HCT116 (cell line): ENCODE measurements around the gene CAMK1D. TPM values are rescaled to one million over a fixed set of nuclear protein-coding genes. Genes with fewer than 3 reads are reported as not detected.

Experiments used
- ATAC-seq: fragments of 200-7000 bp; cut with Tn5 transposase; 2 replicates; pipeline ENCODE4 v1.9.1; 2020; ENCODE audit warnings: mild to moderate bottlenecking, moderate library complexity
- BruUV-seq: library from RNA; stranded (reverse); fragments of 400-500 nt; replicated peaks from 2 replicates; lab custom pipeline; 2021; lab: Mats Ljungman, UMichigan
- CTCF ChIA-PET: fragments of 300-600 bp; sonication (Branson Sonifier 250); formaldehyde crosslinking; loops from one replicate; lab custom pipeline; 2021; ENCODE audit warnings: antibody characterized with exemption; lab: Charles Lee
- POLR2A ChIA-PET: fragments of 300-600, 350-600 bp; sonication (Branson Sonifier 250); formaldehyde crosslinking; loops from one replicate; lab custom pipeline; 2021; ENCODE audit warnings: antibody characterized with exemption; lab: Charles Lee
- RAD21 ChIA-PET, 2 experiments: fragments of 300-600 bp; sonication (Branson Sonifier 250); formaldehyde crosslinking; loops; one replicate each; lab custom pipeline; 2023; ENCODE audit warnings: low total read pairs in 2 of 2; ENCODE audit not compliant: uncharacterized antibody in 2 of 2, unreplicated experiment in 2 of 2, low non-redundant PET in 1 of 2; lab: Charles Lee
- DNase-seq: peaks from one replicate; pipeline ENCODE4 v3.0.0-alpha.2; 2010; ENCODE audit warnings: low read depth, low spot score
- H2AFZ ChIP-seq: fragments of 200-600 bp; shearing (Covaris generic), sonication (generic); 2 replicates; pipeline ENCODE4 v1.6.1; 2017; ENCODE audit warnings: low read depth, mixed run types, mixed read lengths, antibody characterized with exemption, low read length; ENCODE audit not compliant: poor library complexity, severe bottlenecking
- H3K27ac ChIP-seq: 2 replicates; pipeline ENCODE4 v1.5.1; 2012; ENCODE audit warnings: low read depth, low read length
- H3K27me3 ChIP-seq: fragments of 200-600 bp; sonication (generic); 2 replicates; pipeline ENCODE4 v1.6.1; 2016; ENCODE audit warnings: mixed run types, low read length, mixed read lengths; ENCODE audit not compliant: insufficient read depth
- H3K36me3 ChIP-seq, 2 experiments: fragments of 200-500 bp in 1 of 2; fragments of 200-600 bp in 1 of 2; sonication (Bioruptor generic) in 1 of 2; sonication (generic) in 1 of 2; 2 replicates each; pipeline versions ENCODE4 v1.5.1 to v1.6.1; 2014 to 2016; ENCODE audit warnings: low read length in 2 of 2, inconsistent platforms in 1 of 2, mixed read lengths in 1 of 2, mixed run types in 1 of 2; ENCODE audit not compliant: insufficient read depth in 2 of 2, control insufficient read depth in 1 of 2
- H3K4me1 ChIP-seq, 2 experiments: fragments of 200-600 bp in 1 of 2; sonication (generic) in 1 of 2; 2 replicates each; pipeline versions ENCODE4 v1.5.1 to v1.6.1; 2012 to 2017; ENCODE audit warnings: low read length in 2 of 2, inconsistent platforms in 1 of 2, mild to moderate bottlenecking in 1 of 2, mixed read lengths in 1 of 2, mixed run types in 1 of 2, moderate library complexity in 1 of 2; ENCODE audit not compliant: insufficient read depth in 2 of 2, control insufficient read depth in 1 of 2
- H3K4me2 ChIP-seq: fragments of 200-600 bp; sonication (generic); 2 replicates; pipeline ENCODE4 v1.6.1; 2017; ENCODE audit warnings: mixed run types, low read length, mixed read lengths
- H3K4me3 ChIP-seq, 2 experiments: fragments of 200-600 bp in 1 of 2; sonication (generic) in 1 of 2; replicated peaks in 1 of 2; 2 replicates each; pipeline ENCODE4 v1.5.1; 2011 to 2016; ENCODE audit warnings: low read length in 2 of 2, control low read depth in 1 of 2, low read depth in 1 of 2, mild to moderate bottlenecking in 1 of 2, mixed read lengths in 1 of 2, mixed run types in 1 of 2
- H3K79me2 ChIP-seq: fragments of 200-600 bp; sonication (generic); 2 replicates; pipeline ENCODE4 v1.6.1; 2017; ENCODE audit warnings: mild to moderate bottlenecking, mixed run types, low read length, moderate library complexity, mixed read lengths; ENCODE audit not compliant: insufficient read depth
- H3K9ac ChIP-seq: fragments of 200-600 bp; sonication (generic); 2 replicates; pipeline ENCODE4 v1.6.1; 2016; ENCODE audit warnings: low read length, mixed read lengths
- H3K9me2 ChIP-seq: fragments of 200-600 bp; sonication (generic), shearing (Covaris generic); 2 replicates; pipeline ENCODE4 v1.6.1; 2017; ENCODE audit warnings: mixed run types, mild to moderate bottlenecking, moderate library complexity; ENCODE audit not compliant: insufficient read depth
- H3K9me3 ChIP-seq, 2 experiments: fragments of 200-500 bp in 1 of 2; fragments of 200-600 bp in 1 of 2; sonication (Bioruptor generic) in 1 of 2; sonication (generic) in 1 of 2; 2 replicates each; pipeline ENCODE4 v1.6.1; 2014 to 2017; ENCODE audit warnings: low read length in 2 of 2, mixed read lengths in 2 of 2, inconsistent platforms in 1 of 2, low read depth in 1 of 2, mild to moderate bottlenecking in 1 of 2, mixed run types in 1 of 2, moderate library complexity in 1 of 2; ENCODE audit not compliant: control insufficient read depth in 1 of 2, insufficient read depth in 1 of 2
- H4K20me1 ChIP-seq: fragments of 200-600 bp; sonication (generic), shearing (Covaris generic); 2 replicates; pipeline ENCODE4 v1.6.1; 2017; ENCODE audit warnings: mixed run types, mild to moderate bottlenecking, moderate library complexity; ENCODE audit not compliant: insufficient read depth
- EGR1 ChIP-seq: IDR thresholded peaks from 2 replicates; pipeline ENCODE4 v1.6.1; 2012; ENCODE audit warnings: low read depth
- ELF1 ChIP-seq: IDR thresholded peaks from 2 replicates; pipeline ENCODE4 v1.6.1; 2012; ENCODE audit warnings: low read depth, borderline replicate concordance
- EZH2 ChIP-seq: fragments of 200-600 bp; sonication (generic); IDR thresholded peaks from 2 replicates; pipeline ENCODE4 v1.6.1; 2017; ENCODE audit warnings: antibody characterized with exemption, mixed run types
- EZH2phosphoT487 ChIP-seq: fragments of 200-600 bp; IDR thresholded peaks from 2 replicates; pipeline ENCODE4 v1.6.1; 2018; ENCODE audit warnings: antibody characterized with exemption, borderline replicate concordance
- FOSL1 ChIP-seq: IDR thresholded peaks from 2 replicates; pipeline ENCODE4 v1.6.1; 2012; ENCODE audit warnings: low read depth
- MAX ChIP-seq: IDR thresholded peaks from 2 replicates; pipeline ENCODE4 v1.6.1; 2012
- SIN3A ChIP-seq: IDR thresholded peaks from 2 replicates; pipeline ENCODE4 v1.6.1; 2012; ENCODE audit warnings: low read depth
- SRF ChIP-seq: IDR thresholded peaks from 2 replicates; pipeline ENCODE4 v1.6.1; 2012; ENCODE audit warnings: low read depth
- ZBTB33 ChIP-seq: IDR thresholded peaks from 2 replicates; pipeline ENCODE4 v1.6.1; 2011; ENCODE audit warnings: mild to moderate bottlenecking, low read length, moderate library complexity; ENCODE audit not compliant: insufficient replicate concordance; ENCODE audit errors: extremely low read depth
- ZNF274 ChIP-seq: fragments of 200-500 bp; sonication (Bioruptor generic); IDR thresholded peaks from 2 replicates; pipeline ENCODE4 v1.6.1; 2014; ENCODE audit warnings: mild to moderate bottlenecking, low read depth, low read length, inconsistent platforms
- intact Hi-C: fragments of 100-400 bp; cut with micrococcal nuclease; formaldehyde crosslinking; loops from 2 replicates; pipeline ENCODE4 v1.10.0; 2022
- total RNA-seq: library from RNA; stranded (reverse); gene quantifications from one replicate; pipeline ENCODE4 v1.2.1, GENCODE V29; 2021; ENCODE audit not compliant: unreplicated experiment
- TF ChIP-seq, protein P1 (sequence below), 3 experiments: fragments of 200-600 bp in 1 of 3; sonication (generic) in 1 of 3; IDR thresholded peaks in 2 of 3; conservative IDR thresholded peaks in 1 of 3; 2 replicates each; pipeline ENCODE4 v1.5.1; 2012 to 2017; ENCODE audit warnings: low read depth in 2 of 3, low read length in 2 of 3, antibody characterized with exemption in 1 of 3, borderline replicate concordance in 1 of 3, control low read depth in 1 of 3, mild to moderate bottlenecking in 1 of 3, mixed read lengths in 1 of 3, mixed run types in 1 of 3, moderate library complexity in 1 of 3; ENCODE audit not compliant: insufficient read depth in 1 of 3
- TF ChIP-seq, protein P2 (sequence below): IDR thresholded peaks from 2 replicates; pipeline ENCODE4 v1.6.1; 2012
- TF ChIP-seq, protein P3 (sequence below): IDR thresholded peaks from 2 replicates; pipeline ENCODE4 v1.6.1; 2012; ENCODE audit warnings: low read depth

Gene CAMK1D
- total RNA-seq, 1 experiment from 2014 or later: 9.6 TPM

- no peaks in the 10 kb centered on the region for H3K9me2 ChIP-seq
- BruUV-seq: no TSS peak
- no peak overlapping the region for H3K4me2 ChIP-seq
- ChIA-PET POLR2A (no interaction called here), RAD21 (no interaction called here), CTCF (no interaction called here)
- intact Hi-C loops: no loop called here
- TF ChIP-seq, protein P1, sequence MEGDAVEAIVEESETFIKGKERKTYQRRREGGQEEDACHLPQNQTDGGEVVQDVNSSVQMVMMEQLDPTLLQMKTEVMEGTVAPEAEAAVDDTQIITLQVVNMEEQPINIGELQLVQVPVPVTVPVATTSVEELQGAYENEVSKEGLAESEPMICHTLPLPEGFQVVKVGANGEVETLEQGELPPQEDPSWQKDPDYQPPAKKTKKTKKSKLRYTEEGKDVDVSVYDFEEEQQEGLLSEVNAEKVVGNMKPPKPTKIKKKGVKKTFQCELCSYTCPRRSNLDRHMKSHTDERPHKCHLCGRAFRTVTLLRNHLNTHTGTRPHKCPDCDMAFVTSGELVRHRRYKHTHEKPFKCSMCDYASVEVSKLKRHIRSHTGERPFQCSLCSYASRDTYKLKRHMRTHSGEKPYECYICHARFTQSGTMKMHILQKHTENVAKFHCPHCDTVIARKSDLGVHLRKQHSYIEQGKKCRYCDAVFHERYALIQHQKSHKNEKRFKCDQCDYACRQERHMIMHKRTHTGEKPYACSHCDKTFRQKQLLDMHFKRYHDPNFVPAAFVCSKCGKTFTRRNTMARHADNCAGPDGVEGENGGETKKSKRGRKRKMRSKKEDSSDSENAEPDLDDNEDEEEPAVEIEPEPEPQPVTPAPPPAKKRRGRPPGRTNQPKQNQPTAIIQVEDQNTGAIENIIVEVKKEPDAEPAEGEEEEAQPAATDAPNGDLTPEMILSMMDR (IDR thresholded peaks at IDR 0.05 in 2 of 3, conservative IDR thresholded peaks at IDR 0.05 in 1 of 3; ENCODE audit: borderline replicate concordance in 1 of 3, insufficient read depth in 1 of 3, low read depth in 2 of 3, low read length in 2 of 3): no peak
- TF ChIP-seq SRF: no peak
- no peak for TF ChIP-seq EGR1
- no peak for TF ChIP-seq FOSL1
- TF ChIP-seq, protein P2, sequence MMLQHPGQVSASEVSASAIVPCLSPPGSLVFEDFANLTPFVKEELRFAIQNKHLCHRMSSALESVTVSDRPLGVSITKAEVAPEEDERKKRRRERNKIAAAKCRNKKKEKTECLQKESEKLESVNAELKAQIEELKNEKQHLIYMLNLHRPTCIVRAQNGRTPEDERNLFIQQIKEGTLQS: no peak
- H3K4me3 ChIP-seq: no peak overlapping the region
- H3K9ac ChIP-seq: no peak overlapping the region
- H3K4me1 ChIP-seq: peaks cover 0 to 5% of the 10 kb centered on the region in 2 experiments; a peak in 1 of 4 replicates
- H3K27me3 ChIP-seq: no peaks in the 10 kb centered on the region
- no peak overlapping the region for H2AFZ ChIP-seq
- H3K79me2 ChIP-seq: no peaks in the 10 kb centered on the region
- no peaks in the 10 kb centered on the region for H4K20me1 ChIP-seq
- ATAC-seq (no peak), DNase-seq (no peak)
- H3K36me3 ChIP-seq: no peaks in the 10 kb centered on the region
- no peaks in the 10 kb centered on the region for H3K9me3 ChIP-seq
- no peak overlapping the region for H3K27ac ChIP-seq
Observed at GRCh38 chr10:12390733-12391132, 41.4 kb downstream of the CAMK1D start.

DNA sequence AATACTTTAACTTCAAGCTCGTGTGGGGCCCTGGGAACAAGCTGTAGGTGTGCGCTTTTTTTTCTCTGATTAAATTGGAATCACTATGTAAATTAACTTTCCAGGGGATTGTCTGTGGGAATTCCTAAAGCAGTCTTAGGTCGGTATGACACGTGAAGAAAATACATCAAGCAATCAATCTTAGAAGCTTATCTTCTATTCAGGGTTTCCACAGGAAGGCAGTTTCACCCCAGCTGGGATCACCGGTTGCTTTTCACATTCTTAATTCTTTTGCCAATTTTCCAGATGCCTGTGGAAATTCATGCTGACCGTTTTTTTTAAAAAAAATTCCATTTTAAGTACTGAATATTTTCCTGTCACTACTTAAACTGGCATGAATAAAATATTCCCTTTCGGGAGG lies 41.9 kb downstream of the CAMK1D start:
- H3K4me3 ChIP-seq: no peak overlapping the region
- no peaks in the 10 kb centered on the region for H4K20me1 ChIP-seq
- no peaks in the 10 kb centered on the region for H3K27me3 ChIP-seq
- no peaks in the 10 kb centered on the region for H3K9me3 ChIP-seq
- H3K79me2 ChIP-seq: no peaks in the 10 kb centered on the region
- H3K4me2 ChIP-seq: no peak overlapping the region
- H2AFZ ChIP-seq: no peak overlapping the region
- no peaks in the 10 kb centered on the region for H3K9me2 ChIP-seq
- peaks cover 0 to 5% of the 10 kb centered on the region in 2 experiments; a peak in 1 of 4 replicates for H3K4me1 ChIP-seq
- H3K36me3 ChIP-seq: no peaks in the 10 kb centered on the region
- ChIA-PET POLR2A (no interaction called here), CTCF (no interaction called here), RAD21 (no interaction called here)
- ATAC-seq (no peak), DNase-seq (no peak)
- no peak overlapping the region for H3K9ac ChIP-seq
- intact Hi-C loops: no loop called here
- no TSS peak for BruUV-seq
- no peak overlapping the region for H3K27ac ChIP-seq
- TF ChIP-seq SIN3A (no peak), EZH2phosphoT487 (no peak), ZBTB33 (no peak), SRF (no peak), ZNF274 (no peak), MAX (no peak), EZH2 (no peak), ELF1 (no peak)
- TF ChIP-seq, protein P3, sequence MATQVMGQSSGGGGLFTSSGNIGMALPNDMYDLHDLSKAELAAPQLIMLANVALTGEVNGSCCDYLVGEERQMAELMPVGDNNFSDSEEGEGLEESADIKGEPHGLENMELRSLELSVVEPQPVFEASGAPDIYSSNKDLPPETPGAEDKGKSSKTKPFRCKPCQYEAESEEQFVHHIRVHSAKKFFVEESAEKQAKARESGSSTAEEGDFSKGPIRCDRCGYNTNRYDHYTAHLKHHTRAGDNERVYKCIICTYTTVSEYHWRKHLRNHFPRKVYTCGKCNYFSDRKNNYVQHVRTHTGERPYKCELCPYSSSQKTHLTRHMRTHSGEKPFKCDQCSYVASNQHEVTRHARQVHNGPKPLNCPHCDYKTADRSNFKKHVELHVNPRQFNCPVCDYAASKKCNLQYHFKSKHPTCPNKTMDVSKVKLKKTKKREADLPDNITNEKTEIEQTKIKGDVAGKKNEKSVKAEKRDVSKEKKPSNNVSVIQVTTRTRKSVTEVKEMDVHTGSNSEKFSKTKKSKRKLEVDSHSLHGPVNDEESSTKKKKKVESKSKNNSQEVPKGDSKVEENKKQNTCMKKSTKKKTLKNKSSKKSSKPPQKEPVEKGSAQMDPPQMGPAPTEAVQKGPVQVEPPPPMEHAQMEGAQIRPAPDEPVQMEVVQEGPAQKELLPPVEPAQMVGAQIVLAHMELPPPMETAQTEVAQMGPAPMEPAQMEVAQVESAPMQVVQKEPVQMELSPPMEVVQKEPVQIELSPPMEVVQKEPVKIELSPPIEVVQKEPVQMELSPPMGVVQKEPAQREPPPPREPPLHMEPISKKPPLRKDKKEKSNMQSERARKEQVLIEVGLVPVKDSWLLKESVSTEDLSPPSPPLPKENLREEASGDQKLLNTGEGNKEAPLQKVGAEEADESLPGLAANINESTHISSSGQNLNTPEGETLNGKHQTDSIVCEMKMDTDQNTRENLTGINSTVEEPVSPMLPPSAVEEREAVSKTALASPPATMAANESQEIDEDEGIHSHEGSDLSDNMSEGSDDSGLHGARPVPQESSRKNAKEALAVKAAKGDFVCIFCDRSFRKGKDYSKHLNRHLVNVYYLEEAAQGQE: no peak
